ENCODE data around the gene NBAS. TPM values are rescaled to one million over a fixed set of nuclear protein-coding genes. Genes with fewer than 3 reads are reported as not detected.

The NBAS gene
- total and polyA plus RNA-seq, 2 of the 13 experiments (the other 11 are each of a cell fraction or from before 2014, with no cell fraction given) = 33.6 to 58.7 TPM

DNA sequence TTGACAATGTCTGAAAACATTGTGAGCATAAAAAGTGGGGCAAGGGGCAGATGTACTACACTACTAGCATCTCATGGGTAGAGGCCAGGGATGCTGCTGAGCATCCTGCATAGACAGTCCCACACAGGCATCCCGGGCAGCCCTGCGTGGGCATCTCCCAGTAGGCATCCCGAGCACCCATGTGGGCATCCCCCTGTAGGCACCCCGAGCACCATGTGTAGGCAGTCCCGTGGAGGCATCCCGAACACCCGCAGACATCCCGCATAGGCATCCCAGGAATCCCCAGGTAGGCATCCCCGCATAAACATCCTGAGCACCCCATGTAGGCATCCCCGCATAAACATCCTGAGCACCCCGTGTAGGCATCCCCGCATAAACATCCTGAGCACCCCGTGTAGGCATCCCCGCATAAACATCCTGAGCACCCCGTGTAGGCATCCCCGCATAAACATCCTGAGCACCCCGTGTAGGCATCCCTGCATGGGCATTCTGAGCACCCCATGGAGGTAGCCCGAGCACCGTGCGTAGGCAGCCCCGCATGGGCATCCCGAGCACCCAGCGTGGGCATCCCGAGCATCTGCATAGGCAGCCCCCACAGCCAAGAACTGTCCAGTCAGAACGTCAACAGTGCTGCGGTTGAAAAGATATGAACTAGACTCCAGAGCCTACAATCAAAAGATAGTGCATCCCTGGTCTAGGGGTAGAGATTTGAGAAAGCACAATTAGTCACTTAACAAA lies 273.5 kb downstream of the NBAS start:
- CTCF ChIA-PET (ENCODE audit: low intra/inter-chr PET ratio, low total read pairs) = no interaction called here
- no TSS peak for BruUV-seq (replicated peaks)
- in situ Hi-C loops (cut with HindIII; ENCODE audit: extremely low pct_ligation_motif_present, low pct_unique_long_range_greater_than_20kb) = no loop called here
- intact Hi-C loops (cut with micrococcal nuclease; ENCODE audit: unreplicated experiment) = no loop called here
- ATAC-seq (no peak), FAIRE-seq (no peak), DNase-seq (ENCODE audit: low spot score) (no peak)
- Histone ChIP-seq H2AFZ (ENCODE audit: low read length) (no peak overlapping the region), H3K27ac (ENCODE audit: extremely low read length, insufficient read depth, low read length) (no peak overlapping the region), H3K9ac (ENCODE audit: insufficient read depth, low read depth, low read length) (no peak overlapping the region), H3K27me3 (ENCODE audit: control insufficient read depth in 1 of 2, insufficient read depth in 2 of 2, low read length in 2 of 2) (no peaks in the 10 kb centered on the region), H3K4me3 (replicated peaks in 1 of 3; ENCODE audit: insufficient read depth in 1 of 3, low read depth in 2 of 3, low read length in 3 of 3) (no peak overlapping the region), H3K4me2 (ENCODE audit: low read depth, low read length) (no peak overlapping the region), H3K9me3 (ENCODE audit: low read length) (no peaks in the 10 kb centered on the region), H3K4me1 (ENCODE audit: insufficient read depth, low read length) (no peaks in the 10 kb centered on the region), H3K79me2 (ENCODE audit: insufficient read depth, low read length) (no peaks in the 10 kb centered on the region), H4K20me1 (ENCODE audit: insufficient read depth, low read length) (no peaks in the 10 kb centered on the region), H3K36me3 (replicated peaks in 1 of 2; ENCODE audit: control insufficient read depth in 1 of 2, insufficient read depth in 2 of 2, low read length in 2 of 2) (peaks cover 6 to 47% of the 10 kb centered on the region in 2 experiments)
- no peak for TF ChIP-seq ZNF749 (CRISPR knock-in tag; IDR thresholded peaks at IDR 0.05; ENCODE audit: borderline replicate concordance)
- TF ChIP-seq, protein P1, sequence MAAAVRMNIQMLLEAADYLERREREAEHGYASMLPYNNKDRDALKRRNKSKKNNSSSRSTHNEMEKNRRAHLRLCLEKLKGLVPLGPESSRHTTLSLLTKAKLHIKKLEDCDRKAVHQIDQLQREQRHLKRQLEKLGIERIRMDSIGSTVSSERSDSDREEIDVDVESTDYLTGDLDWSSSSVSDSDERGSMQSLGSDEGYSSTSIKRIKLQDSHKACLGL (CRISPR knock-in tag; IDR thresholded peaks at IDR 0.05) = no peak
- TF ChIP-seq ELF4 (CRISPR knock-in tag; IDR thresholded peaks at IDR 0.05; ENCODE audit: borderline replicate concordance) = no peak
- TF ChIP-seq POLR2G (IDR thresholded peaks at IDR 0.05; ENCODE audit: low read depth, low read length) = no peak
- TF ChIP-seq TGIF2 (CRISPR knock-in tag; IDR thresholded peaks at IDR 0.05) = no peak
- no peak for TF ChIP-seq ZNF792 (CRISPR knock-in tag; IDR thresholded peaks at IDR 0.05)
- TF ChIP-seq ZNF543 (CRISPR knock-in tag; IDR thresholded peaks at IDR 0.05) = no peak
- TF ChIP-seq ZNF75D (CRISPR knock-in tag; IDR thresholded peaks at IDR 0.05; ENCODE audit: borderline replicate concordance) = no peak
- TF ChIP-seq, protein P2, sequence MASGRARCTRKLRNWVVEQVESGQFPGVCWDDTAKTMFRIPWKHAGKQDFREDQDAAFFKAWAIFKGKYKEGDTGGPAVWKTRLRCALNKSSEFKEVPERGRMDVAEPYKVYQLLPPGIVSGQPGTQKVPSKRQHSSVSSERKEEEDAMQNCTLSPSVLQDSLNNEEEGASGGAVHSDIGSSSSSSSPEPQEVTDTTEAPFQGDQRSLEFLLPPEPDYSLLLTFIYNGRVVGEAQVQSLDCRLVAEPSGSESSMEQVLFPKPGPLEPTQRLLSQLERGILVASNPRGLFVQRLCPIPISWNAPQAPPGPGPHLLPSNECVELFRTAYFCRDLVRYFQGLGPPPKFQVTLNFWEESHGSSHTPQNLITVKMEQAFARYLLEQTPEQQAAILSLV (CRISPR knock-in tag; IDR thresholded peaks at IDR 0.05; ENCODE audit: borderline replicate concordance) = no peak
- no peak for TF ChIP-seq ZHX1 (CRISPR knock-in tag; IDR thresholded peaks at IDR 0.05; ENCODE audit: low read depth)
- no peak for TF ChIP-seq ARNTL (CRISPR knock-in tag; IDR thresholded peaks at IDR 0.05)
- no peak for TF ChIP-seq ZGPAT (CRISPR knock-in tag; IDR thresholded peaks at IDR 0.05)
- TF ChIP-seq ATF6 (CRISPR knock-in tag; conservative IDR thresholded peaks at IDR 0.05) = no peak
- POLR2A ChIA-PET = no interaction called here
- 98% methylated on average over 20 of the region's 26 CpGs for WGBS (ENCODE audit: low lambda C conversion rate)

All from HepG2 (cell line).